ENCODE measurements around the gene OPN1LW. TPM values are rescaled to one million over a fixed set of nuclear protein-coding genes. Genes with fewer than 3 reads are reported as not detected.

The OPN1LW gene
- total RNA-seq, 4 donors from 2014 or later, result not detected

DNA sequence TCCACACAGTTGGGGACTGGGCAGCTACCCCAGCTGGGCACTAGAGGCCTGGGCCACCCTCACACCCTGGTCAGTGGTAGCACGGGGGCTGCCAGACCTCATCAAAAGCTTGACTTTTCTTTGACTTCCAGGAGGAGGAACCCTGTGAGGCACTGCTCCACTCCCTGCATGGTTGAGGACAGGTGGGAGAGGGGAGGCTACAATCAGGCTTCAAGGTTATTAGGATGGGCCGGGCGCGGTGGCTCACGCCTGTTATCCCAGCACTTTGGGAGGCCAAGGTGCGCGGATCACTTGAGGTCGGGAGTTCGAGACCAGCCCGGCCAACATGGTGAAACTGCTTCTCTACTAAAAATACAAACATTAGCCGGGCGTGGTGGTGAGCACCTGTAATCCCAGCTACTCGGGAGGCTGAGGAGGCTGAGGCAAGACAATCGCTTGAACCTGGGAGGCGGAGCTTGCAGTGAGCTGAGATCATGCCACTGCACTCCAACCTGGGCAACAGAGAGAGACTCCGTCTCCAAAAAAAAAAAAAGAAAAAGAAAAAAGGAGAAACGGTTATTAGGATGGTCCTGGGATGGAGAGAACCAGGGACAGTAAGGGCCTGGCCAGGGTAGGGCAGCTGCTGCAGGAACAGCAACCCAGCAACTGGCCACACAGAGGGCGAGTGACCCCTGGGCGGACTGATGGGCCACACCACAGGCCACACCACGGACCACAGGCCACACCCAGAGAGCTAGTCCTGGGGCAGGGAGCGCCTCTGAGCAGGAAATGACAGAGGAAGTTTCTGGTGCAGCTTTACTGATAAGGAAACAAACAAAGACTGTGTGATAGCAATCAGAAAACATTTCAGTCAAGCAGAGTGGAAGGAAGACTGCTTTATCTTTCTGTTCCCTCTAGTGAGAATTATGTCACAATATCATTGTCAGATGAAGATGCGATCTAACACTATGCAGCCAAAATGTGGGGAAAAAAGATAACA, 20.5 kb upstream of the OPN1LW start:
- H3K27me3 ChIP-seq, result no peaks in the 10 kb centered on the region
- no peak overlapping the region for H3K4me3 ChIP-seq
- H3K9me3 ChIP-seq, result no peaks in the 10 kb centered on the region
- no peak for DNase-seq (ENCODE audit: low spot score in 2 of 2)
- H3K36me3 ChIP-seq, result no peaks in the 10 kb centered on the region
- no peak for TF ChIP-seq POLR2AphosphoS5 (IDR thresholded peaks at IDR 0.05)
- TF ChIP-seq EP300 (IDR thresholded peaks at IDR 0.05), result no peak
- TF ChIP-seq, protein P1, sequence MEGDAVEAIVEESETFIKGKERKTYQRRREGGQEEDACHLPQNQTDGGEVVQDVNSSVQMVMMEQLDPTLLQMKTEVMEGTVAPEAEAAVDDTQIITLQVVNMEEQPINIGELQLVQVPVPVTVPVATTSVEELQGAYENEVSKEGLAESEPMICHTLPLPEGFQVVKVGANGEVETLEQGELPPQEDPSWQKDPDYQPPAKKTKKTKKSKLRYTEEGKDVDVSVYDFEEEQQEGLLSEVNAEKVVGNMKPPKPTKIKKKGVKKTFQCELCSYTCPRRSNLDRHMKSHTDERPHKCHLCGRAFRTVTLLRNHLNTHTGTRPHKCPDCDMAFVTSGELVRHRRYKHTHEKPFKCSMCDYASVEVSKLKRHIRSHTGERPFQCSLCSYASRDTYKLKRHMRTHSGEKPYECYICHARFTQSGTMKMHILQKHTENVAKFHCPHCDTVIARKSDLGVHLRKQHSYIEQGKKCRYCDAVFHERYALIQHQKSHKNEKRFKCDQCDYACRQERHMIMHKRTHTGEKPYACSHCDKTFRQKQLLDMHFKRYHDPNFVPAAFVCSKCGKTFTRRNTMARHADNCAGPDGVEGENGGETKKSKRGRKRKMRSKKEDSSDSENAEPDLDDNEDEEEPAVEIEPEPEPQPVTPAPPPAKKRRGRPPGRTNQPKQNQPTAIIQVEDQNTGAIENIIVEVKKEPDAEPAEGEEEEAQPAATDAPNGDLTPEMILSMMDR (IDR thresholded peaks at IDR 0.05), result no peak
- no peak for TF ChIP-seq POLR2A (IDR thresholded peaks at IDR 0.05)
- WGBS, result 79% methylated on average over 21 of the region's 22 CpGs
- no peak overlapping the region for H3K27ac ChIP-seq
- no peaks in the 10 kb centered on the region for H3K4me1 ChIP-seq

DNA sequence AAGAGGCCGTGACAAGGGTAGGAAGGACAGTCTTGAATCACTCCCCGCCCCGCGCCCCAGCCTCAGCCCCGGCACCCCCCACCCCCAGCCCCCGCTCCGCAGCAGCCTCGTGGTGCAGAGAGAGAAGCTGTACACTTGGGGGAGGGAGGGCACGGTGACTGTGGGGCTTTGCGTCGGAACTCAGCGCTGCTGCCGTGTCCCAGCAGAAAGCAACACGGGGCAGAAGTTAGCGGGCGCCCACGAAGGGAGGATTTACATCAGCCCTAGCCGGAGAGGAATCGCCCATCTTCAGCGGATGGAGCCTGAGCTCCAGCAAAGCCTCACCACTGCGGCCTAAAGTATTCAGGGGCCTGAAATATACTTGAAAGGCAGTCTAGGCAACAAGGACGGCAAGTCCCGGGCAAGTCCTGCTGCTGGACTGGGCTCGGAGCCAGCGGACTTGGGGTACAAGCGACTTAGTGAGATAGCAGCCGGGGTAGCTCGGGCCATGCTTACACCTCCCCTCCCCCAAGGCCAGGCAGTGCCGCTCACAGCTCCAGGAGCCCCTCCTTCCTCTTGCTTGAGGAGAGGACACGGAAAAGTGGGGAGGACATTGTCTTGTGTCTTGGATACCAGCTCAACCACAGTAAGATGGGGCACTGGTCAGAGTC, 18.5 kb upstream of the OPN1LW start:
- H3K4me3 ChIP-seq, result no peak overlapping the region
- H3K27me3 ChIP-seq, result no peaks in the 10 kb centered on the region
- no peaks in the 10 kb centered on the region for H3K9me3 ChIP-seq
- no peaks in the 10 kb centered on the region for H3K4me1 ChIP-seq
- DNase-seq (ENCODE audit: low spot score in 2 of 2), result no peak
- H3K36me3 ChIP-seq, result no peaks in the 10 kb centered on the region
- WGBS, result 76% methylated on average over 17 of the region's 30 CpGs
- TF ChIP-seq POLR2AphosphoS5 (IDR thresholded peaks at IDR 0.05) (no peak), EP300 (IDR thresholded peaks at IDR 0.05) (no peak)
- no peak overlapping the region for H3K27ac ChIP-seq

DNA sequence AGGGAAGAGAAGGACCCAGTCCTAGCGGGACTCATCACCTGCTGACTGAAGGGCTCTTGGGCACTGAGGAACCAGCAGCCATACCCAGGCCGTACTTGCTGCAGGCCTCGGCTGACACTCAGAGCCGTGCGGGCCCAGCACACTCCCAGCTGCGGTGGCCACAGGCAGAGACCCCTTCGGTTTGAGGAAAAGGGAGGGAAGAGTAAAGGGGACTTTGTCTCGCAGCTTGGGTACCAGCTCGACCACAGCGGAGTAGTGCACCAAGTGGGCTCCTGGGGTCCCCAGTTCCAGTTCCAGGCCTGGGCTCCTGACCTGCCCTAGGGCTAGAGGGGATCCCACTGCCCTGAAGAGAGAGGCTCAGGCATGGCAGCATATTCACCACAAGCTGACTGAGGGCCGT, 17.9 kb upstream of the OPN1LW start:
- H3K27me3 ChIP-seq, result no peaks in the 10 kb centered on the region
- 91% methylated on average over 4 of the region's 11 CpGs for WGBS

DNA sequence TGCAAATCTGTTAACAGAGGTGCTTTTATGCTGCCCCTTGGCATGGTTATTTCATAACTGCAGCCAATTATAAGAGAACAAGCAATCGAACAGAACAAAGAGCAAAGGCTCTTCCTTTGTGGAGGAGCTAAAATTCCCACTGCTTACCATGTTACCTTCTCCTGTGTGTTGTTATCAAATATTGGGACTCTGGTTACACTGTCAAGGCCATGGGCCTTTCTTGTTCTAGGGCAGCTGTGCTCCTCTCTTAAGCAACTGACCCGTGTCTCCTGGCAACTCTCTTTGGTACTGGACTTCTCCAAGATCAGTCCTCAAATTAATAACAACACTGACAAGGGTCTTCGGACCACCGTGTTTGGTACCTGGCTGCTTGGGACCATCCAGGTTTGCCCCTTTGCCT, 12.1 kb upstream of the OPN1LW start:
- Histone ChIP-seq H3K27ac (no peak overlapping the region), H3K36me3 (no peaks in the 10 kb centered on the region), H3K27me3 (no peaks in the 10 kb centered on the region), H3K4me1 (peaks cover 3% of the 10 kb centered on the region), H3K4me3 (no peak overlapping the region), H3K9me3 (no peaks in the 10 kb centered on the region)
- TF ChIP-seq, protein P1 (IDR thresholded peaks at IDR 0.05), result no peak
- TF ChIP-seq POLR2A (IDR thresholded peaks at IDR 0.05) (no peak), POLR2AphosphoS5 (IDR thresholded peaks at IDR 0.05) (no peak), EP300 (IDR thresholded peaks at IDR 0.05) (no peak)
- no peak for DNase-seq (ENCODE audit: low spot score in 2 of 2)
- WGBS, result 86% methylated on average over 4 of the region's 4 CpGs

More for the DNA sequence above, 17.9 kb upstream of the OPN1LW start:
- no peak for DNase-seq (ENCODE audit: low spot score in 2 of 2)
- Histone ChIP-seq H3K36me3 (no peaks in the 10 kb centered on the region), H3K4me3 (no peak overlapping the region), H3K9me3 (no peaks in the 10 kb centered on the region), H3K27ac (no peak overlapping the region), H3K4me1 (no peaks in the 10 kb centered on the region)
- TF ChIP-seq POLR2AphosphoS5 (IDR thresholded peaks at IDR 0.05), result no peak
- no peak for TF ChIP-seq EP300 (IDR thresholded peaks at IDR 0.05)
- TF ChIP-seq, protein P1 (IDR thresholded peaks at IDR 0.05), result no peak
- no peak for TF ChIP-seq POLR2A (IDR thresholded peaks at IDR 0.05)

DNA sequence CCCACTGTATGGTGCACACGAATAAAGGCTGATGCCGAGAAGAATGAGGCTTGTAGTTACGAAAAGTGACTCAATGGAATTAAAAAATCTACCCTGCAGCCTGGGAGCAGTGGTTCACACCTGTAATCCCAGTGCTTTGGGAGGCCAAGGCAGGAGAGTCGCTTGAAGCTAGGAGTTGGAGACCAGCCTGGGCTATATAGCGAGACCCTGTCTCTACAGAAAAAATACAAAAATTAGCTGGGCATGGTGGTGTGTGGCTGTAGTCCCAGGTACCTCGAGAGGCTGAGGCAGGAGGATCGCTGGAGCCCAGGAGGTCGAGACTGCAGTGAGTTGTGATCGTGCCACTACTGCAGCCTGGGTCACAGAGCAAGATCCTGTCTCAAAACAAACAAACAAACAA, 11.7 kb upstream of the OPN1LW start:
- H3K9me3 ChIP-seq, result no peaks in the 10 kb centered on the region
- H3K27ac ChIP-seq, result no peak overlapping the region
- DNase-seq (ENCODE audit: low spot score in 2 of 2), result no peak
- peaks cover 3% of the 10 kb centered on the region for H3K4me1 ChIP-seq
- no peaks in the 10 kb centered on the region for H3K27me3 ChIP-seq
- no peaks in the 10 kb centered on the region for H3K36me3 ChIP-seq
- TF ChIP-seq EP300 (IDR thresholded peaks at IDR 0.05), result no peak
- no peak for TF ChIP-seq POLR2A (IDR thresholded peaks at IDR 0.05)
- TF ChIP-seq POLR2AphosphoS5 (IDR thresholded peaks at IDR 0.05), result no peak
- TF ChIP-seq, protein P1 (IDR thresholded peaks at IDR 0.05), result no peak
- WGBS, result 84% methylated on average over 9 of the region's 9 CpGs
- H3K4me3 ChIP-seq, result no peak overlapping the region

Measured in suprapubic skin (tissue), 4 donors.